Hematopoietic multipotent progenitor cell treated with erythropoietin and hydrocortisone succinate and interleukin-3 and kit ligand, for 8 days (in vitro differentiated cells): Measurements from ENCODE around the gene SUN2.
A peak's percentile ranks its signal among the peaks of the same experiment; 100 is the strongest.

Experiments
- DNase-seq: peaks from one replicate; pipeline ENCODE4 v3.0.0-alpha.2; 2015

Gene SUN2

DNA sequence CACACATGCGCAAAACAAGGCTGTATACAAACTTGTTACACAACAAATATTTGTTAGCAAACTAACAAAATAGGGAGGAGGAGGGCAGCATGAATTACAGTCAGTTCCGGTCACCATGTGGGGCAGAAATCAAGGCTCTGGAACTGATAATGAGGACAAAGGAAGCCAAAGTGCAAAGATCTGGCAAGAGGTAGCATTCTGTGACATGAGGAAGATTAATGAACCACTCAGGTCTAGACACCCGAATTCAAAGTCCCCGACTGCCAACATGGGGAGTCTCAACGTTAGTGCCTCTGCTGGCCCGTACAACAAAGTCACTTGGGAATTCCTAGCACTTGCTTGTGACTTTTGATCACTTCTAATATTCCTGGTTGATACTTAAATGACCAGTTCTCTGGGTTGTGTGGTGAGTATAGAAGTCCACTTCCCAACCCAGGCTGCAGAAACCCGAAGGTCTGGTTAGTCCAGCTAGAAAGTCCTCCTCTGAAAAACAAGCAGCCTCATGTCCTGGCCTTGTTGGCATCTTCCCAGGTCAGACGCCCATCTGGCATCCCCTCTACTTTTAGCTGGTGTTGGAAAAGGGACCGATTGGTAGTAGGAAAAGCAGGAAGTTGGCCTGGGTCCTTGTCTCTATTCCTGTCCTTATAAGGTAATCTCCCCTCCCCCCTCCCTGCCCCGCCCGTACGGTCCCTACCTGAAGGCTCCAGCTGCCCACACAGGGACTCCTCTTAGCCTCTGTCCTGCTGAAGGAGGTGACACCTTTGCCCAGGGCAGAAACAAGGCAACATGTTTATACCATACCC, 1.6 kb downstream of the SUN2 start:
- no peak for DNase-seq

DNA sequence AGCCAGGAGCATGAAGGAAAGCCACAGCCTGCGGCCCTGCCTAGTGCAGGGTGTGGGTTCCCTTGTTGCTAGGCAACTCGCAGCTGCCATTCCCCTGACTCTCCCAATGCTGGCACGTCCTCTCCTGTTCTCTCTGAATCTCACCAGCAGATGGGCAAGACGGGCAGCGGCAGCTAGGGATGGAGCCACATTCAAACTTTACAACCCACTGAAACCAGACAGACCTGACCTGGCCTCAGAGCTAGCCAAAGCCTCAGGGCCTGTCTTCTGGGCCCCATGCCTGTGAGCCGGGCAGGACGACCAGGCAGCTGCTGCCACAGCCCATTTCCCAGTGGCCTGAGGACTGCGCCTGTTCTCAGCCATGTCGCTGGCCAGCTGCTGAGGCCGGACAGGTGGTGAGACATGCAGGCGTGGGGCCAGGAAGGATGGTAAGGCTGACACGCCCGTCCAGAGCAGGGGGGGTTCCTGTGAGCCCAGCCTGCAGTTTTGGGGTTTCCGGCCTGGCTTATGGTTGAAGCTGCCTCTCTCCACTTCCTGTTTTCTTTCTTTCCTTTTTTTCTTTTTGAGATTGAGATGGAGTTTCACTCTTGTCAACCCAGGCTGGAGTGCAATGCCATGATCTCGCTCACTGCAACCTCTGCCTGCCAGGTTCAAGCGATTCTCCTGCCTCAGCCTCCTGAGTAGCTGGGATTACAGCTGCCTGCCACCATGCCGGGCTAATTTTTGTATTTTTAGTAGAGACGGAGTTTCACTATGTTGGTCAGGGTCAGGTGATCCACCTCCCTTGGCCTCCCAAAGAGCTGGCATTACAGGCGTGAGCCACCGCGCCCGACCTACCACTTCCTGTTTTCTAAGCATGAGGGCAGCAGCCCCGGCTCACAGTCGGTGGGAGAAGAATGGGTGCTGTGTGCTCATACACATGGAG, 4.1 kb downstream of the SUN2 start:
- DNase-seq = peak; percentile 43

DNA sequence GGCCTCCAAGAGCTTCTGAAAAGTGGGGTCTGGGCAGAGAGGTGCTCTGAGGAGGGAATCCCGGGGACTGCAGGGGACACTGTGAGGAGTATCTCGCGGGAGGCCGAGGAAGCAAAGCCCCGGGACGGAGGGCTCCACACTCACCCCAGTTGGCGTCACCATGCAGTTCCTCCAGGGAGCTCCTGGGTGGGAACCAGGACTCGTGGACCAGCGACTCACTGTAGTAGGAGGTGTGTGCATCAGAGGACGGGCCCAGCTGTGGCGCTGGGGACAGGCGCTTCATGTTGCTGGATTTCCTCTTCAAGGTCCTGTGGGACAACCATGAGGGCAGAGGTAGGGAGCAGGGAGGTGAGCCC, 4.8 kb downstream of the SUN2 start:
- DNase-seq = no peak

DNA sequence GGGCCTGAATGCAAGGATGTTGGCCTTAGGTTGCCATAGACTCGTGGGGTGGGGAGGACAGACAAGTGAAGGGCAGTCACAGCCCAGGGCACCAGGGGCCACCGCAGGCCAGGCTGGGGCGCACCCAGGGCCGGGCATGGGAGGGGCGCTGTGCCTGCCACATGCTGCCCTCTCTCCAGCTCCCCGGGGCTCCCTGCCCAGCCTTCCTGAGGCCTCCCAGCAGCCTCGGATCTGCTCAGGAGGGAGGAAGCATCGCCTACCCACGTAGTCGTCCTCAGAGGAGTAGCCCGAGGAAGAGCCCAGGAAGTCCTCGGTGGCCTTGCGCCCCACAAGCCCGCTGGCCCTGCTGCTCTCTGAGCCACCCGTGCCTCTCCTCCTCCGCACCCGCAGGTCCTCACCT, 5.2 kb downstream of the SUN2 start:
- DNase-seq = no peak

DNA sequence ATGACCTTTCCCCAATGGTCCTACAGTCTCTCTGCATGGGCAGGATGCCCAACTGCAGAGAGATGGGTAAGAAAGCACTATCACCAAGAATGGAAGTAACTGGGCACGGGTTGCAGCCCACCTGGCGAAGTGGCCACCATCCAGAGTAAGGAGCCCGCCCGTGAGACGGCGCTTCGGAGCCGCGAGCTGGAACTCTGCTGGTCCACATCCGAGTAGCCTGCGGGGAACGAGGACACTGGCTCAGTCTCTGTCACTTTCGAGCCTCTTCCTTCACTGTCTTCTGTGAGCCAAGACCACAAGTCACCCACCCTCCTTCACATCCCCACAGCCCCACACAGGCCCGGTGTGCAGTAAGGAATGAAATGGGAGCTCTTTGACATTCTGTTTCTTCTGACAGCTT, 5.7 kb downstream of the SUN2 start:
- no peak for DNase-seq

DNA sequence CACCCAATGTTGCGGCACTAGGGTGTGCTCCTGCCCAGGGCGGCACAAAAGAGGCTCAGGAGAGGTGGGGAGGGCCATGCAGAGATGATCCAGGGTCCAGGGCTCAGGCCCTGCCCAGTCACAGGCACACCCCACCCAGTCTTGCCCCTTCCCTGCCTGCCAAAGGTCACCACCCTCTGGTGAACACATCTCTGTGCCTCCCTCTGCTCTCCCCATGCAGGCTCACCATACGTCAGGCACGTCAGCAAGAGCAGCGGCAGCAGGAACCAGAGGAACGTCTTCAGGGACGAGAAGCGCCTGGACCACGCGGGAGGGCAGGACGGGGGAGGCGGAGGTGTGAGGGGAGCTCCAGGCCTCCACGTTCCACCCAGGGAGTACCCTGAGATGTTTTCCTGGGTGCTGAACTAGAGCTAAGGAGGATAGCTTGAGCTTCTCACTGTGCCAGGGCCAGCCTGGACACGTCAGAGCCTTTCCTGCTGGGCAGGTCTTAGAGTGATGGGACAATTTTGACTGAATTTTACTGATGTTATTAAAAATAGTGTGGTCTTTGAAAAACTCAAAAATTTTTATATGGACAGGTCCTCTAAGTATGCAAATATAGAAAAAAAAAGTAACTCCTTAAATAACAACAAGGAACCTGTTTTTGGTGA, 7.2 kb downstream of the SUN2 start:
- no peak for DNase-seq

DNA sequence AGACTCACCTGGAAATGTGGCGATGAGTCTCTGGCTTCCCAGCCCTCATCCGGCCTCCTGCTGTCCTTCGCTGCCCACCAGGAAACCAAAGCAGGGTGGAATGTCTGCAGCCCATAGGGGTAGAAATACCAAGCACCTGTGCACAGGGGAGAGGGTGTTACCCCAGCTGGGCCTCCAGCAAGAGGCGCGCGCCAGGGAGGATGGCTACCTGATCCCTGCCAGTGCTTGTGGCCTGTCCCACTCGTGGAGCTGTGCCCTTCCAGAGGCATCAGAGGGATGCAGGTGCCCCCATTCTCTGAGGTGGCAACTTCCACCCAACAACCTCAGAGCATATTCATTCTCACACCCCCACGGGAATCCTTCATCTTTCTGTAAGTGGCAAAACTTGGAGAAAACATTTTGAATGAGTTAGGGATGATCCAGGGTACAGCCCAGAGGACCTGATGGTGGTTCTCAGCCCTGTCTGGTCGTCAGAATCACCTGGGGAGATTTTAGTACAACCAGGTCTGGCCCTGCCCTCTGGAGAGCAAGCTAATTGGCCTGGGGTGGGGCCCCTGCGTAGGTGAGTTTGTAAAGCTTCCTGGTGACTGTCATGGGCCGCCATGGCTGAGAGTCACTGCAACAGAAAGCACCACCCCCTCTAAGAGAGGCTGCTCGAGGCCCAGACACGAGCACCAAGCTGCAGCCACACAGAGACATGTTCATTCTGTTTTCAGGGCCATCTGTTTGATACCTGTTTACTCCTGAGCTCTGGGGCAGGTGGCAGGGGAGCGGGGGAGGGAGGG, 9.9 kb downstream of the SUN2 start:
- DNase-seq = no peak

DNA sequence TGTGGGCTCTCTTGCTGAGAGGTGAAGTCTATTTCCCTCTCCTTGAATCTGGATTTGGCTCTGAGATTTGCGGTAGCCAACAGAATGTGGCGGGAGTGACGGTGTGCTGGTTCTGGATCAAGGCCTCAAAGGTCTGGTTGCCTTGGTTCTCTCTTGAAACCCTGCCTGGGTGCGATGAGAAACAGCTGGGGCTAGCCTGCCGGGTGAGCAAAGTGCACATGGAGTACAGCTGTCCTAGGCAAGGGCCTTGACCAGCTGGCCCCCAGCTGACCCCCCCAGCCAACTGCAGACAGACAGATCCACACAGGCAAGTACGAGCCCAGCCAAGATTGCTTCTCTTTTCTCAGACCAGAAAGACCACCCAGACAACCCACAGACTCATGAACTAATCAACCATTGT, 10.8 kb downstream of the SUN2 start:
- no peak for DNase-seq

DNA sequence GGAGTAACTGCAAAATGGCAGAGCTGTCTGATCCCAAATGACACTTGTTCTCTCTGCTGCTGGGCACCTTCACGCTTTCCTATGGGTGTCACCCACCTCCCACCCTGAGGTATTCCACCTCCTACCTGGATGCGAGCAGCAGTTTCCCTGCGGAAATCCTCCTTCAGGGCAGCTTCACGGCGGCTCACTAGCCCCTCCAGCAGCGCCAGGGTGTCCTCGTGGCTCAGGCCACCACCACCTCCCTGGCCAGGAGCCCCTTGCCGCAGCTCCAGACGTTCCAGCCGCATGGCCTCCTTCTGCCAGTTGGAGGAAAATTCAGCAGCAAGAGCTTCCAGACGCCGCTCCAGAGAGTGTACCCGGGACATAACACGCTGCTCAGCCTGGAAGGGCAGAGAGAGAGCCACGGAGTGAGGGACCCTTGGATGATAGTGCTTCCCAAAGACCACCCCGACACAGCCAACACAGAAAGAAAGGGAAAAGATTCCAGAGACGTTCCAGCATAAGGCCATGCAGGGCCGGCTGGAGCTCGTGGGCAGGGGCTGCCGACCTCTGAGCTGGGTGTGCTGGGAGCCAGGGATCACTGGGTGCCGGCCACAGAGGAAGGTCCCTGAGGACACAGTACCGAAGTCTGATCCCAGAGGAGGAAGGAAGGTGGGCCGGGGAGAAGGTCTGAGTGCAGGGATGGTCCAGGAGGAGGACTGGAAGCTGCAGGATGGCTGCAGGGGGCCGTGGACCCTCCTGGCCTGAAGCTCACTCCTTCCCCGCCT, 13.4 kb downstream of the SUN2 start:
- no peak for DNase-seq

DNA sequence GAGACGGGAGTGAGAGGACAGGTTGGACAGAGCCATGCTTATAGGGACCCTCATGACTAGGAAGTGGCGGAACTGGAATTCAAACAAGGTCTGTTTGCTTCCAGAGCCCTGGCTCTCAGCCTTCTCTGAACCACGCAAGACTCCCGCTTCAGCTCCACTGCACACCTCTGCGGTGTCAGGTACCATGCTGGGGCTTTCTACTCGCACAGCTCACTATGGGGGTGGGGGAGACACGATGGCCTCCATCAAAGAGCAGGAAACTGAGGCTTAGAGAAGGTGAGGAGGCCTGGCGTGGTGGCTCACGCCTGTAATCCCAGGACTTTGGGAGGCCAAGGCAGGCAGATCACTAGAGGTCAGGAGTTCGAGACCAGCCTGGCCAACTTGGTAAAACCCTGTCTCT, 14.2 kb downstream of the SUN2 start:
- no peak for DNase-seq

DNA sequence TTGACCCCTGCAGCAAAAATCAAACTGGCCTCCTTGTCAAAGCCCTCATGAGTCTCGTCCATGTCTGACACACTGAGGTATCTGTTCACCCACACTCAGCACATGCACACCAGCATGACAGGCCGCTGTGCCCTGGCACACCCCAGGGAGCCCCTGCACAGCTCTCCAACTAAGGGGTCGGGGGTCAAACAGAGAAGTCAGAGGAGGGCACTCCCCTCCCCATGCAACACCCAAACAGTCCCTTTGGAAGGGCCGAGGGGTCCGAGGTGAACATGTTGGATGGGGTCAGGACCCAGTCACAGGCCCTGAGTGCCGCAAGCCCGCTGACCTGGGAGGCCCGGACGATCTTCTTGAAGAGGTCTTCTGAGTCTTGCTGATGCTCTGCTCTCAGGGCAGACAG, 14.6 kb downstream of the SUN2 start:
- no peak for DNase-seq

DNA sequence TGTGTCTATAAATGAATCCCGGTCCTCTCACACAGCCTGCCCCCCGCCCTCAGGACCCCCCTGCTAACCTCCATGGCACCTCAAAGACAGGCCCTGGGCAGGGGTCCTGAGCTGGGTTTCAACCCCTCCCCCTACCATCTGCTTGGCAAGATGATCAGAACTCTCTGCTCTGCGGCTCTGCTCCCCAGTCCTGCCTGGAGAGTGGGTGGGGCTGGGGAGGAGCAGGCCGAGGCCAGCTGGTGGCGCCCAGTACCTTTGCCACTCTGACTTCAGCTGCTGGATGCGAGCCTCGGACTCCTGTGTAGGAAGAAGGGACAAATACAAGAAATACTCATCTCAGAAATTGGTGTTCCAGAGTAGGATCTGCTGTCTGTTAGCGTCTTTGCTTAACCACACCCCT, 15.0 kb downstream of the SUN2 start:
- DNase-seq = no peak

DNA sequence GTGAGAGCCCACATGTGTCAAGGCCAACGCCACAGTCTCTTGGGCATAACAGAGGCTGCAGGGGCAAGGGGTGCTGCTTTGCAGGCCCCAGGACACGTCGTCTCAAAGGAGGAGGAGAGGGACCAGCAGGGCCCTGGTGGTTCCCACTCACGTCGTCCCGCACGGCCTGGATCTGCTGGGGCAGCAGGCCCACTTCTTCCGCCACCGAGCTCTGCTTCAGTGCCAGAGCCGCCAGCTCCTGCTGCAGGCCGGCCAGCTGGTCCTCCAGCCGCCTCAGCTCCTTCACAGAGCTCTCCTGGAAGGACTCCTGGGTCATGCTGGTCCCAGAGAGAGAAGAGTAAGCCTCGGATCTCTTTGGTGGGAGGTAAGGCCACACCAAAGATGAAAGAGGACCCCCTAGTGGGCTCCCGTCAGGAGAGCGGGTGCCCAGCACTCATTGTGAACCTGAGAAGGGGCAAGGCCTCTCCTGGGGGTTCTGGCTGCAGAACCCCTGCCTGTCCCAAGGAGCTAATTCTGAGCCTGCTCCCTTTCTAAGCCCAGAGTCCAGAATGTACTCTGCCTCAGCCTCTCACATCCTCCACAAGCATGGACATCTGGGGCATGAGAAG, 15.6 kb downstream of the SUN2 start:
- DNase-seq = no peak

DNA sequence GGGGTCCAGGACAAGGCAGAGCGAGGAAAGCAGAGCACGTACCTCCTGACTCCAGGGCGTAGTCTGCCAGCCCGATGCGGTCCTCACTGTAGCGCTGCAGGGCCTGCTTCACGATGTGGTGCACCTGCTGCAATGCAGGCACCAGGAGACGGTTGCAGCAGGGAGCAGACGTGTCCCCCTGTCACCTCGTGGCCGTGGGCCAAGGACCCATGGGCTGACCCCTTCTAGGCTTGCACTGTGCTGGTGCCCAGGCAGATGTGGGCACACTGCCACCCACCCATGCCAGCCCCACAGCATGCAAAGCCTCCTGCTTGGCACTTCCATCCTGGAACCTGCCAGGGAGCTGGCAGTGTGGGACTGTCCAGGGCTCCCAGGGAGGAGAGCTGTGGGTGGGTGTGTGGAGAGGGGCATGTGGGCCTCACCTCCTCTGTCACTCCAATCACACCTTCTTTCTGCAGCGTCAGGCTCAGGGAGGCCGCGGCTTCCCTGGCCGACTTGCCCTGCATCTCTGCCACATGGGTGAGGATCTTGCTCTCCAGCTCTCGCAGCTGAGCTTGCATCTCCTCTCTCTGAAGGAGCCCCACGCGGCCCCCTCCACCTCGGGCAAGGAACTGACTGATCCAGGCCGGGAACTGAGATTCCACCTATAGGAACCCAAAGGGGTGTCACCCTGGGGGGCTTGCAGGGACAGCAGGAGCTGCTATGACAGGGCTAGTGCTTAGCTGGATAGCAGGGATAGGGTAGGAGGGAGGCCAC, 16.3 kb downstream of the SUN2 start:
- DNase-seq = no peak

DNA sequence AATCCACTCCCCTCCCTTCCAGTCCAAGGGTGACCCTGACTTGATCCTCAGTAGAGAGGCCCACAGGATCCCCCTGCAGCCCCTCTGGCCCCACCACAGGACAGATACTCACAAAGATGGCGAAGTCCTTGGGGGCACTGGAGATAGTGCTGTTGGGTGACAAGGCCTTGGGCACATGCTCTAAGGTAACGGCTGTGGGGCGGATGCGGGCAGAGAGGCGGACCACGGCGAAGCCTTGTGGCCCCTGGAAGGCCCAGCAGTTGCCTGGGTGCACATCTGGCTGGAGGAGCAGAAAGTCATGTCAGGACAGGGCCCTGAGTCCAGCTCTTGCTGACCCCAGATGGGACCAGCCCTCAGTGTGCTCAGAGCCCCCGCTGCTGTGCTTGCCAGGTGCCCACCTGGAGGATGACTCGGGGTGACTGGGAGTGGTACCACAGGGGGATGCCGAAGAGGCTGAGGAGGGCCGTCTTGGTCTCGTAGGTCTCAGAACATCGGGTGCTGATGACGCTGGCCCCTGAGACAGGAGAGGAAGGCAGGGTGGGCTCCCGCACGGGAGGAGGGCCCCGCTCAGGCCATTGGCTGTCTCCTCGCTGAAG, 17.2 kb downstream of the SUN2 start:
- DNase-seq = no peak

DNA sequence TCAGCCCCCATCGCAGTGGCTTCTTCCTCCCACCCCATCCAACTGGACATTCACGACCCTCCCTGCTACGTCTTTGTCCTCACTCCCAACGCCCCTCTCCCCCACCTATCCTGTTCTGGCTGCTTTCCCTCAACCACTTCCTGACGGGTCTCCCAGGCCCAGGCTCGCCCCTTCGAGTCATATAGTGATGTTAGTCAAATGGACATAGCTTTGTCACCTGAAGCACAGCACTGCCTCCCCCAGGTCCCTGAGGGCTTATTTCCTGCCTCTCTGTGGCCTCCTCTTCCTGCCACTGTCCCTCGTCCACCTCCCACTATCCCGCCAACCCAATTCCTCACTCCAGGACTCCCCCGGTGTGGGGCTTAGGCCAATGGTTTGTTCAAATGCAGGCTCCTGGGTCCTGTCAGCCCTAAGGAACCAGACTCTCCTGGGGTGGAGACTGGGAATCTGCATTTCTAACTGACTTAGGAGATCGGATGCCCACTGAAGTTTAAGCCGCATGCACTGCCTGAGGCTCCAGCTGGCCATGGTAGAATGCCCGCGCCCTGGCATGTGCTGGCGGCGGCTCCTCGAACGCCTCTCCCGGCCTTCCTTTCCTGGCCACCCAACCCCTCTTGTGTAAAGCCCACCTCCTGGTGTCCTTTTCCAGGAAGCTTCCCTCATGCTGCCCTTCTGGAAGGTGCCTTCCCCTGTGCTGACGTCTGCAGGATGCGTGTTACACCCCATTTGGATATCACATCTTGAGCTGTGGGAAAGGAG, 18.3 kb downstream of the SUN2 start:
- no peak for DNase-seq

DNA sequence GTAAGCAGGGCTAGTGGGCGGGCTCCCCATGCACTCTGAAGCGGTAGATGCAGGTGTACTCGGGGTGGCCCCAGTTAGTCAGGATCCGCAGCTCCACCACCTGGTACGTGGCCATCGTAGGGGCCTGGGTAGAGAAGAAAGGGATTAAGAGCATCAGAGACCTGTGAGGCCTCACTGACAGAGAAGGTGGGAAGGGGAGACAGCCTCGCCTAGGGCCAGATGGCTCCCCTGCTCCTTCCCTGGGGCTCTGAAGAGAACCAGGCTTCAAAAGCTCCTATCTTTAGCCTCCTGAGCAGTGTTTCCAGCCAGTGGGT, 19.6 kb downstream of the SUN2 start:
- no peak for DNase-seq

DNA sequence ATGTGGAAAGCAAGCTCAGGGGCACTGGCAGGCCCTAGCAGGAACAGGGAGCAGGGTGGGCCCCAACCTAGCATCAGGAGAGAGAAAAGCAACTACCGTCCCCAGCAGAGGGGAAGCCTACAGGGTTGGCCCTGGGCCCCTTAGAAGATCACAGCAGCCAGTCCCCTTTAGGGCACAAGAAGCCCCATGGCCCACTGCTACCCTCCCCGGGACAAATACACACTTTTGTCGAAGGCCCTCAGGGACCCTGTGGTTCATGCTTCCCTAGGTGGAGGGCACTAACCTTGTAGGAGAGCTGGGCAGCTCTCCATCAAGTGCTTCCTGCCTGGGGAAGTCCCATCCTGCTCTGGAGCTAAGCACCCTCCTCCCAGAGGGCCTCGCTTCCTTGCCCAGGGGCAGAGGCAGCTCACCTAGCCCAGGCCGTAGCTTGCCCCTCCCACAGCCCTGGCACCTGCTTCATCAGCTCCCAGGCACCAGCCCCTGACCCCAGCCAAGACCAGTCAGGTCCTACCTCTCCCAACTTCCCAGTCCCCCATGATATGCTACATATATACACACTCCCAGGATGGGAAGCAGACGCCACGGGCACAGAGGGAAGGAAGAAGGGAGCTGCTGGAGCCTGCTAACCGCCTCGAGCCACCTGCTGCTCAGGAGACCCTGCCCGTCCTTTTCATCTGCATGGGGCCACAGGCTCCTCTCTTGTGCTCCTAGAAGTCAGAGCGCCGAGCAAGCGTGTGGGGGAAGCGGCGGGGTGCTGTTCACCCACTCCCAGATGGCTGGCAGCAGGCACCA, 20.1 kb downstream of the SUN2 start:
- no peak for DNase-seq

DNA sequence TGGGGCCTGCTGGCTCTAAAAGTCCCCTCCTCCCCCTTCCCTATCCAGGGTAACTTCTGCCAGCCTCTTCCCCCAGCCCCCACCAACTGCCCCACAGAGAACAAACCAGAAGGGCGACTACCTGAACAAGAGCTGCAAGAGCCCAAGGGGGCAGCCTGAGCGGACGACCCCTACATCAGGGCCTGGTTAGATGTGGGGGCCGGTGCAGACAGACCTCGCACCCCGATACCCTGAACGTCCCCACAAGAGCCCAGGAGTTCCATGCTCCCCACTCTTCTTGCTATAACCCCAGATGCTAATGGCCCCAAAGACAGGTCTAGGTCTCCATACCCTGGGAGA, 20.7 kb downstream of the SUN2 start:
- no peak for DNase-seq
